Eye (tissue), 1 donor: ENCODE measurements around the gene CD4.

Experiments used
- DNase-seq: peaks from one replicate; pipeline ENCODE4 v3.0.0-alpha.2; 2015

CD4 gene

GRCh38 chr12:6829536-6830220, 40.4 kb downstream of the CD4 start:
- no peak for DNase-seq

DNA sequence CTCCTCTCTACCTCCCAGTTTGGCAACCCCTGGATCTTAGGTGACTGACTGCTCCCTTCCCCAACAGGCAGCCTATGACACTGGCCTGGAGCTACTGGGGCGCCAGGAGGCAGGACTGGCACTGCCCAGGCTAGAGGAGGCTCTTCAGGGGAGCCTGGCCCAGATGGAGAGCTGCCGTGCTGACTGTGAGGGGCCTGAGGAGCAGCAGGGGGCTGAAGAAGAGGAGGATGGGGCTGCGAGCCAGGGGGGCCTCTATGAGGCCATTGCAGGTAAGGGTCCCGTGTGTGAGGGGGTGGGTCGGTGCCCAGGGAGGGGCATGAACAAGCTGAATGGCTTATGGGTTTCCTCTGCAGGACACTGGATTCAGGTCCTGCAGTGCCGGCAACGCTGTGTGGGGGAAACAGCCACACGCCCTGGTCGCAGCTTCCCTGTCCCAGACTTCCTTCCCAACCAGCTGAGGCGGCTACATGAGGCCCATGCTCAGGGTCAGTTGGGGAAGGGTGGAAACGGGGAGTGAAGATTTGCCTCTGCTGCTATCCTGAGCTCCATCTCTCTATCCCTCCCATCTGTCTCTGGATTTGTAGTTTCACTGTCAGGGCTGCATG, 41.1 kb downstream of the CD4 start:
- DNase-seq, result no peak

- no peak for DNase-seq
Observed at GRCh38 chr12:6830999-6831398, 41.7 kb downstream of the CD4 start.

DNA sequence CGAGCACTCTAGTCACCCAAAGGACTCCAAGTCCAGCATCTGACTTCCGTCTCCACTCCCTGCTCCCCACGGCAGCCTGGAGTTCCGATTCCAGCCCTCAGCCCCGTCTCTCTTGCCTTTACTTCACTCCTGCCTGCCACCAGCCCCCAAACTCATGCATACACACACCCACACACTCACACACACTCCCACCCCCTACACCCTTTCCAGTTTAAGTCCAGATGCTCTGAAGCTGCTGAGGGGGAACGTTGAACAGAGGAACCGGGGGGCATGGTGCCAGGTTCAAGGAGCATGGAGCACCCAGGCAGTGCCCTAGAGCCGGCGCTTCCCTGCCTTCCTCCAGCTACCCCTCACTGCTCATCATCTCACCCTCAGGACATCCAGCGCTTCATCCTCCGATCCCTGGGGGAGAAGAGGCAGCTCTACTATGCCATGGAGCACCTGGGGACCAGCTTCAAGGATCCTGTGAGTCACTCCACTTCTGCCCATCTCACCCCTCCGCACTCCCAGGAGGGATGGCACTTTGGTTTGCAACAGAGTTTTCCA, 42.2 kb downstream of the CD4 start:
- no peak for DNase-seq

- DNase-seq, result no peak
Observed at GRCh38 chr12:6832125-6832524, 42.8 kb downstream of the CD4 start.

GRCh38 chr12:6833189-6833890, 44.0 kb downstream of the CD4 start:
- no peak for DNase-seq

- DNase-seq, result no peak
Observed at GRCh38 chr12:6834254-6834653, 44.9 kb downstream of the CD4 start.

- no peak for DNase-seq
Observed at GRCh38 chr12:6834873-6835272, 45.5 kb downstream of the CD4 start.

GRCh38 chr12:6836851-6837250, 47.5 kb downstream of the CD4 start:
- no peak for DNase-seq

GRCh38 chr12:6837370-6838060, 48.2 kb downstream of the CD4 start:
- DNase-seq, result no peak

- DNase-seq, result no peak
Observed at GRCh38 chr12:6838854-6839253, 49.5 kb downstream of the CD4 start.

DNA sequence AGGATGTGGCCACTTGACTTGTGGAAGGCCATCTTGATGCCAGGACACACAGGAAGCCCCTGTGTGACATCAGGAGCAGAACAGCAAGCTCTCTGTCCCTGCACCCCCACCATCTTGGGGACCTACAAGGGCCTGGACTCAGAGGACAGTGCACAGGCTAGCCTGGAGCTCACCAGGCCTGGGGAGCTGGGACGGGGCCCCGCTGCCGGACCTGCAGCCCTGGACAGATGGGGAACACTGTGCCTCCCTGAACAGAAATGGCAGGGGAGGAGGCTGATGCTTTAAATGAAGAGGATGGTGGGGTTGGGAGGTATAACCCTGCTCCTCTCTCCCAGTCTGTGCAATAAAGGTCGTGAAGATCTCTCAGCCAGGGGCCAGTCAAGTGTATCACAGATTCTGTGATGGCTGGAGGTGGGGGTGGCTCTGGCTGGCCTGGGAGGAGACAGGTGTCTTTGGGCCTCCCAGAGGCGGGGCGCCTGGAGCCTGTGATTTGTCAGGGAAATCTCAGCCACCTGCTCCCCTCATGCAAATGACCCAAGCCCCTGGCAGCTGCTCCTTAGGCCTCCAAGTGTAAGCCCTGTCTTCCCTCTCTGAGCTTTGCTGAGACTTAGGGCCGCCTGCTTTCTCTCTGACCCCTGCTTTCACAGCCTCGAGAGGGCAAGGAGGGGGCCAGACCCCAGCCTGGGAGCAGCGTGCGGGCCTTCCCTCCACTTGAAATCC, 50.3 kb downstream of the CD4 start:
- DNase-seq, result peak; percentile 82

- DNase-seq, result peak; percentile 67
Observed at GRCh38 chr12:6840330-6840729, 51.0 kb downstream of the CD4 start.

DNA sequence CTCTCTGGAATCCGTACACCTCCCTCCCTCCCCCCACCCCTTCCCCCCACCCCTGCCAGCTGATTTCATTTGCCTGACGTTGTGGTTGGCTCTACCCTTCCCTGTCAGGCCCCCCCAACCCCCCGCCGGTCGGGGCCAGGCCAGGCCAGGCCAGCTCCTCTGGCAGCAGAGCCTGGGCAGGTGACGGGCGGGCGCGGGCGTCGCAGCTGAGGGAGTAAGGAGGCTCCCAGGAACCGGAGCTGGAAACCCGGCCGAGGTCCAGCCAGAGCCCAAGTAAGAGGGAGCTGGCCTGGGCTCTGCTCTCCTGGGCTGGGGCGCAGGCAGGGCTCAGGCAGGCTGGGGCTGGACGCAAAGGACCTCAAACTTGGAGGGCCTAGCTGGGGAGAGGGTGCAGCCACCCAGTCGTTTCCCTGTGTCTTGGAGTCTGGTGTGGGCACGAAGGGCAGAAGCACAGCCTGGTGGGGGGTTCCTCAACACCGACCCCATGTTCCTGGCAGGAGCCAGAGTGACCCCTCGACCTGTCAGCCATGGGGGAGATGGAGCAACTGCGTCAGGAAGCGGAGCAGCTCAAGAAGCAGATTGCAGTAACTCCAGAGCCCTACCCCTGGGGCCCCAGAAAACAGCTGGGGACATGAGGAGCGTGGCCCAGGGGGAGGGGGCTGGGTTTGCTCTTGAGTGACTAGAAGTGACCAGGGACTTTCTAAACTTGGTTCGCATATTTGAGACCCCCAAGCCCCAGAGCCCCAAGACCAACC, 51.6 kb downstream of the CD4 start, which contains the start of gene GNB3:
GNB3 (plus strand) TSS at position 165 of the 755 bp plus-strand sequence; CDS start at position 528, 363 bp downstream.
- DNase-seq, result peak; percentile 57

GRCh38 chr12:6842075-6842474, 52.7 kb downstream of the CD4 start:
- no peak for DNase-seq

DNA sequence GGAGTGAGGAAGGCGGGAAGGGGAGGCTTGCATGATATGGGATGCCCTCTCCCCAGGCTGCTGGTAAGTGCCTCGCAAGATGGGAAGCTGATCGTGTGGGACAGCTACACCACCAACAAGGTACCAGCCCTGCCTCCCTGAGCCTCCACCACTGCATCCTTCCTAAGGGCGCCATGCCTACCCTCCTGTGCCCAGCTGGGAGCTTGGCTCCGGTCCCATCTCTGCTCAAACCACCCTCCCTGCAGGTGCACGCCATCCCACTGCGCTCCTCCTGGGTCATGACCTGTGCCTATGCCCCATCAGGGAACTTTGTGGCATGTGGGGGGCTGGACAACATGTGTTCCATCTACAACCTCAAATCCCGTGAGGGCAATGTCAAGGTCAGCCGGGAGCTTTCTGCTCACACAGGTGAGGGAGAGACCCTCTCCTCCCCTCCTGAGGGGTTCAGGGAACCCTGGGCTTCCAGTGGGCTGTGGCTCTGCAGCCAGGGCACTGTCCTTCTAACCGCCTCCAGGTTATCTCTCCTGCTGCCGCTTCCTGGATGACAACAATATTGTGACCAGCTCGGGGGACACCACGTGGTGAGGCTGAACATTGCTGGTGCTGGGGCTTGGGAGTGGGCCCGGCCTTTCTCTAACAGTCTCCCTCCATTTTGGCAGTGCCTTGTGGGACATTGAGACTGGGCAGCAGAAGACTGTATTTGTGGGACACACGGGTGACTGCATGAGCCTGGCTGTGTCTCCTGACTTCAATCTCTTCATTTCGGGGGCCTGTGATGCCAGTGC, 54.0 kb downstream of the CD4 start:
- DNase-seq, result peak; percentile 29

DNA sequence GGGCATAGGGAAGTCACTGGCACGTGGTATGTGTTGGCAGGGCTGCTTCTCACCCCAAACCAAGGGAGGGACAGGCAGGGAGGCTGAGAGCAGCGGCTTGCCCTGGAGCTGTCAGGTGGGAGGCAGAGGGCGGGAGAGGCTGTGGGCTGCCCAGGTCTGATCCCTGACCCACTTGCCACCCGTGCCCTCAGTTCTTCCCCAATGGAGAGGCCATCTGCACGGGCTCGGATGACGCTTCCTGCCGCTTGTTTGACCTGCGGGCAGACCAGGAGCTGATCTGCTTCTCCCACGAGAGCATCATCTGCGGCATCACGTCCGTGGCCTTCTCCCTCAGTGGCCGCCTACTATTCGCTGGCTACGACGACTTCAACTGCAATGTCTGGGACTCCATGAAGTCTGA, 56.1 kb downstream of the CD4 start:
- no peak for DNase-seq

GRCh38 chr12:6846316-6846869, 57.1 kb downstream of the CD4 start:
- no peak for DNase-seq

DNA sequence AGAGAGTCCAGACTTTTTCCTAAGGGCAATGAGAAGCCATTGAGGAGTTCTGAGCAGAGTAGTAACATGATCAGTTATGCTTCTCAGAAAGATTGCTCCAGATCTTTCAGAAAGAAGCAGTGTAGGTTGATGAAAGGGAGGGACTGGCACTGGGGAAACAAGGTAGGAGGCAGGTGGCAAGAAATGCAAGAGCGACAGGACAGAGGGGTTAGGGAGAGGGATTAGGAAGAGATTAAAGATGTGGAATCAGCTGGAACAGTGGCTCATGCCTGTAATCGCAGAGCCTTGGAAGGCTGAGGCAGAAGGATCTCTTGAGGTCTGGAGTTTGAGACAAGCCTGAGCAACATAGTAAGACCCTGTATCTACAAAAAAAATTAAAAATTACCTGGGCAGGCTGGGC, 58.3 kb downstream of the CD4 start:
- DNase-seq, result peak; percentile 9

GRCh38 chr12:6849427-6849826, 60.1 kb downstream of the CD4 start:
- no peak for DNase-seq
